ENCODE data around the gene ARHGAP40.

DNA sequence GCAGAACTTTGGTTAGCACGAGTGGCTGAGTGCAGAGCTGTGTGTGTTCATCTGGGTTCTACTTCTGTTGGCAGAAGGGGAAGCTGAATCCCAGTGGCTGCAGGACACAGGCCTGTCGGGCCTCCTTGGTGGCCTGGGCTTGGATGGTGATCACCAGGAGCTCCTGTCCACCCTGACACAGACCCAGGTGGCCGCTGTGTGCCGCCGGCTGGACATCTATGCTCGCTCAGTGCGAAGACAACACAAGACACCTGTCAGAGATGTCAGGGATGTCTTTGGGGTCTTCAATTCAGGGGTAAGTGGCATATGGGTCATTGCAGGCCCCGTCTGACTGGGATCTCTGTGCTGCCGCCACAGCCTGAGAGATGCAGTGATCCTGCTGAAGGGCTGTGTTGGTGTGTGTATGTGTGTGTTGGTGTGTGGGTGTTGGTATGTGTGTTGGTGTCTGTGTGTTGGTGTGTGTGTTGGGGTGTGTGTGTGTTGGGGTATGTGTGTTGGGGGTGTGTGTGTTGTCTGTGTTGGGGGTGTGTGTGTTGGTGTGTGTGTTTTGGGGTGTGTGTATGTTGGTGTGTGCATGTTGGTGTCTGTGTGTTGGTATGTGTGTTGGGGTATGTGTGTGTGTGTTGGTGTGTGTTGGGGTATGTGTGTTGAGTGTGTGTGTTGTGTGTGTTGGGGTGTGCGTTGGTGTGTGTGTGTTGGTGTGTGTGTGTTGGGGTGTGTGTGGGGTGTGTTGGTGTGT, 25.5 kb downstream of the ARHGAP40 start:
- TF ChIP-seq, protein P1, sequence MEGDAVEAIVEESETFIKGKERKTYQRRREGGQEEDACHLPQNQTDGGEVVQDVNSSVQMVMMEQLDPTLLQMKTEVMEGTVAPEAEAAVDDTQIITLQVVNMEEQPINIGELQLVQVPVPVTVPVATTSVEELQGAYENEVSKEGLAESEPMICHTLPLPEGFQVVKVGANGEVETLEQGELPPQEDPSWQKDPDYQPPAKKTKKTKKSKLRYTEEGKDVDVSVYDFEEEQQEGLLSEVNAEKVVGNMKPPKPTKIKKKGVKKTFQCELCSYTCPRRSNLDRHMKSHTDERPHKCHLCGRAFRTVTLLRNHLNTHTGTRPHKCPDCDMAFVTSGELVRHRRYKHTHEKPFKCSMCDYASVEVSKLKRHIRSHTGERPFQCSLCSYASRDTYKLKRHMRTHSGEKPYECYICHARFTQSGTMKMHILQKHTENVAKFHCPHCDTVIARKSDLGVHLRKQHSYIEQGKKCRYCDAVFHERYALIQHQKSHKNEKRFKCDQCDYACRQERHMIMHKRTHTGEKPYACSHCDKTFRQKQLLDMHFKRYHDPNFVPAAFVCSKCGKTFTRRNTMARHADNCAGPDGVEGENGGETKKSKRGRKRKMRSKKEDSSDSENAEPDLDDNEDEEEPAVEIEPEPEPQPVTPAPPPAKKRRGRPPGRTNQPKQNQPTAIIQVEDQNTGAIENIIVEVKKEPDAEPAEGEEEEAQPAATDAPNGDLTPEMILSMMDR (IDR thresholded peaks at IDR 0.05; ENCODE audit: borderline replicate concordance, extremely low read depth, low read length, poor library complexity, severe bottlenecking): no peak
- TF ChIP-seq EZH2 (IDR thresholded peaks at IDR 0.05; ENCODE audit: borderline replicate concordance, low read depth, low read length, severe bottlenecking): no peak
